HepG2 (cell line): ENCODE results near the gene CELSR3. TPM values are rescaled to one million over a fixed set of nuclear protein-coding genes. Genes with fewer than 3 reads are reported as not detected.
A peak's percentile ranks its signal among the peaks of the same experiment; 100 is the strongest.

Experiments used
- AGO1 ChIP-seq: fragments of 200-400 bp; formaldehyde crosslinking; IDR thresholded peaks from 2 replicates; pipeline ENCODE4 v1.6.1; 2017; ENCODE audit warnings: mild to moderate bottlenecking, low read depth, low read length, moderate library complexity; ENCODE audit not compliant: poor library complexity, severe bottlenecking
- ARID5B ChIP-seq: IDR thresholded peaks from 2 replicates; pipeline ENCODE4 v1.4.0; 2020; ENCODE audit warnings: mild to moderate bottlenecking, missing genetic modification reagents
- BHLHE40 ChIP-seq: IDR thresholded peaks from 2 replicates; pipeline ENCODE4 v1.6.1; 2011; ENCODE audit warnings: low read length, improper control_type of control experiment
- BRCA1 ChIP-seq: sonication (generic); formaldehyde crosslinking; IDR thresholded peaks from 2 replicates; pipeline ENCODE4 v1.4.0; 2020; ENCODE audit warnings: missing genetic modification reagents
- CHCHD3 ChIP-seq: sonication (generic); formaldehyde crosslinking; IDR thresholded peaks from 2 replicates; pipeline ENCODE4 v1.8.0; 2022; ENCODE audit warnings: mild to moderate bottlenecking, missing genetic modification reagents, moderate library complexity
- DMTF1 ChIP-seq: sonication (generic); formaldehyde crosslinking; IDR thresholded peaks from 2 replicates; pipeline ENCODE4 v1.4.0; 2020; ENCODE audit warnings: mild to moderate bottlenecking, missing genetic modification reagents
- DPF2 ChIP-seq: sonication (generic); formaldehyde crosslinking; IDR thresholded peaks from 2 replicates; pipeline ENCODE4 v1.4.0; 2020; ENCODE audit warnings: mild to moderate bottlenecking, low read depth, missing genetic modification reagents, borderline replicate concordance
- GPBP1L1 ChIP-seq: sonication (generic); formaldehyde crosslinking; IDR thresholded peaks from 2 replicates; pipeline ENCODE4 v1.5.0; 2020; ENCODE audit warnings: mild to moderate bottlenecking, missing genetic modification reagents
- HOXD1 ChIP-seq: sonication (generic); formaldehyde crosslinking; IDR thresholded peaks from 2 replicates; pipeline ENCODE4 v1.5.0; 2020; ENCODE audit warnings: missing genetic modification reagents
- IKZF4 ChIP-seq: sonication (generic); formaldehyde crosslinking; IDR thresholded peaks from 2 replicates; pipeline ENCODE4 v1.5.1; 2020; ENCODE audit warnings: borderline replicate concordance, mild to moderate bottlenecking, low read depth, missing genetic modification reagents; ENCODE audit errors: not compliant biosample characterization
- MAX ChIP-seq: IDR thresholded peaks from 2 replicates; pipeline ENCODE4 v1.6.1; 2012; ENCODE audit warnings: inconsistent platforms
- RFXAP ChIP-seq: sonication (generic); formaldehyde crosslinking; IDR thresholded peaks from 2 replicates; pipeline ENCODE4 v1.4.0; 2020; ENCODE audit warnings: missing genetic modification reagents, borderline replicate concordance
- SSRP1 ChIP-seq: IDR thresholded peaks from 2 replicates; pipeline ENCODE4 v1.6.1; 2016; ENCODE audit warnings: control low read depth
- TBL1XR1 ChIP-seq: fragments of 150-350 bp; IDR thresholded peaks from 2 replicates; pipeline ENCODE4 v1.6.1; 2014; ENCODE audit warnings: borderline replicate concordance, low read length; ENCODE audit not compliant: partially characterized antibody
- WIZ ChIP-seq: sonication (generic); formaldehyde crosslinking; IDR thresholded peaks from 2 replicates; pipeline ENCODE4 v1.5.1; 2020; ENCODE audit warnings: mild to moderate bottlenecking, missing genetic modification reagents
- ZMYM4 ChIP-seq: sonication (generic); formaldehyde crosslinking; IDR thresholded peaks from 2 replicates; pipeline ENCODE4 v1.8.1; 2023; ENCODE audit warnings: mild to moderate bottlenecking, missing genetic modification reagents
- ZNF333 ChIP-seq: sonication (generic); formaldehyde crosslinking; IDR thresholded peaks from 2 replicates; pipeline ENCODE4 v1.4.0; 2020; ENCODE audit warnings: mild to moderate bottlenecking, missing genetic modification reagents, borderline replicate concordance
- ZNF343 ChIP-seq: sonication (generic); formaldehyde crosslinking; IDR thresholded peaks from 2 replicates; pipeline ENCODE4 v1.4.0; 2020; ENCODE audit warnings: mild to moderate bottlenecking, missing genetic modification reagents
- ZNF75D ChIP-seq: sonication (generic); formaldehyde crosslinking; IDR thresholded peaks from 2 replicates; pipeline ENCODE4 v1.8.1; 2023; ENCODE audit warnings: missing genetic modification reagents, mild to moderate bottlenecking, borderline replicate concordance
- ZNF768 ChIP-seq: sonication (generic); formaldehyde crosslinking; IDR thresholded peaks from 2 replicates; pipeline ENCODE4 v1.4.0; 2020; ENCODE audit warnings: missing genetic modification reagents
- ZNF784 ChIP-seq: sonication (generic); formaldehyde crosslinking; IDR thresholded peaks from 2 replicates; pipeline ENCODE4 v1.5.1; 2020; ENCODE audit warnings: missing genetic modification reagents, mild to moderate bottlenecking, borderline replicate concordance
- polyA plus RNA-seq, 8 experiments: library from polyadenylated mRNA; depleted of rRNA in 3 of 8; stranded (reverse) in 7 of 8; unstranded in 1 of 8; fragments of >200 nt; fragmentation: Illumina TruSeq in 4 of 8; extraction: Trizol in 4 of 8; gene quantifications; 2 replicates each; pipeline versions ENCODE4 v1.2.1 to v1.2.3, GENCODE V29; 2011 to 2016; ENCODE audit warnings: low read depth in 4 of 8, missing spikeins in 1 of 8, mixed read lengths in 1 of 8; ENCODE audit not compliant: insufficient read depth in 1 of 8
- total RNA-seq, 5 experiments: library from RNA; depleted of rRNA; stranded (reverse); fragments of >200 nt; fragmentation: Illumina TruSeq; extraction: Trizol; gene quantifications; 2 replicates each; pipeline ENCODE4 v1.2.3, GENCODE V29; 2016; ENCODE audit warnings: low read depth in 1 of 5

The CELSR3 gene
- total and polyA plus RNA-seq, 2 of the 13 experiments (the other 11 are each of a cell fraction or from before 2014, with no cell fraction given) = 5.4 to 6.7 TPM

GRCh38 chr3:48663489-48664312, 1.0 kb upstream of the CELSR3 start (continued):
- peak; percentile 57; the same call in 1 of the 2 replicates for TF ChIP-seq CHCHD3
- TF ChIP-seq GPBP1L1 (CRISPR knock-in tag) = no peak
- TF ChIP-seq ARID5B (CRISPR knock-in tag) = peak; percentile 44
- TF ChIP-seq ZNF333 (CRISPR knock-in tag) = no peak
- TF ChIP-seq SSRP1 (CRISPR knock-in tag) = no peak
- TF ChIP-seq ZNF75D (CRISPR knock-in tag) = no peak
- TF ChIP-seq IKZF4 (CRISPR knock-in tag) = peak; percentile 55
- peak; percentile 97 for TF ChIP-seq AGO1
- 0 out of 2 replicates have a peak, but pooled peaks have one; percentile 77 for TF ChIP-seq ZNF784 (CRISPR knock-in tag)
- no peak for TF ChIP-seq ZNF768 (CRISPR knock-in tag)
- TF ChIP-seq BHLHE40 = peak; percentile 94
- TF ChIP-seq HOXD1 (CRISPR knock-in tag) = peak; percentile 24; the same call in 1 of the 2 replicates
- TF ChIP-seq WIZ = no peak
- TF ChIP-seq DMTF1 = no peak
- peak; percentile 15 for TF ChIP-seq TBL1XR1
- peak; percentile 95 for TF ChIP-seq MAX
- TF ChIP-seq ZMYM4 (CRISPR knock-in tag) = peak; percentile 81
- no peak for TF ChIP-seq ZNF343 (CRISPR knock-in tag)
- peak; percentile 94 for TF ChIP-seq RFXAP (CRISPR knock-in tag)
- peak; percentile 49; the same call in 1 of the 2 replicates for TF ChIP-seq BRCA1 (CRISPR knock-in tag)
- no peak for TF ChIP-seq DPF2 (CRISPR knock-in tag)
